Fibroblast of lung (primary cell): ENCODE measurements around the gene NUP210L. TPM values are rescaled to one million over a fixed set of nuclear protein-coding genes. Genes with fewer than 3 reads are reported as not detected.

Source experiments
- DNase-seq, 2 donors: peaks; one replicate each; pipeline versions ENCODE4 v3.0.0 to v3.0.0-alpha.2; 2010; ENCODE audit warnings: low read depth in 2 of 2
- H2AFZ ChIP-seq: 2 replicates; pipeline ENCODE4 v1.5.1; 2012; ENCODE audit warnings: low read length, control low read depth, inconsistent platforms
- H3K27ac ChIP-seq: 2 replicates; pipeline ENCODE4 v1.5.1; 2011; ENCODE audit warnings: low read length, control low read depth; ENCODE audit not compliant: insufficient read depth
- H3K27me3 ChIP-seq: 2 replicates; pipeline ENCODE4 v1.5.1; 2011; ENCODE audit warnings: mild to moderate bottlenecking, low read length; ENCODE audit not compliant: control insufficient read depth, insufficient read depth
- H3K36me3 ChIP-seq: 2 replicates; pipeline ENCODE4 v1.5.1; 2011; ENCODE audit warnings: low read length; ENCODE audit not compliant: control insufficient read depth, insufficient read depth
- H3K4me1 ChIP-seq: 2 replicates; pipeline ENCODE4 v1.5.1; 2011; ENCODE audit warnings: low read length; ENCODE audit not compliant: control insufficient read depth, insufficient read depth; ENCODE audit errors: extremely low read depth
- H3K4me2 ChIP-seq: 2 replicates; pipeline ENCODE4 v1.5.1; 2011; ENCODE audit warnings: low read length, control low read depth; ENCODE audit not compliant: insufficient read depth; ENCODE audit errors: extremely low read depth
- H3K4me3 ChIP-seq, 4 experiments: fragments of 200-600 bp in 1 of 4; sonication (generic) in 1 of 4; replicated peaks in 1 of 4; 2 replicates each; pipeline ENCODE4 v1.5.1; 2011 to 2016; ENCODE audit warnings: low read length in 4 of 4, low read depth in 3 of 4, mild to moderate bottlenecking in 3 of 4, control low read depth in 2 of 4, inconsistent platforms in 1 of 4, mixed read lengths in 1 of 4; ENCODE audit not compliant: insufficient read depth in 1 of 4; ENCODE audit errors: control extremely low read depth in 1 of 4
- H3K79me2 ChIP-seq: 2 replicates; pipeline ENCODE4 v1.5.1; 2012; ENCODE audit warnings: mild to moderate bottlenecking, low read length, inconsistent platforms; ENCODE audit not compliant: control insufficient read depth, insufficient read depth
- H3K9ac ChIP-seq: 2 replicates; pipeline ENCODE4 v1.5.1; 2011; ENCODE audit warnings: mild to moderate bottlenecking, low read length, control low read depth; ENCODE audit not compliant: insufficient read depth
- H3K9me3 ChIP-seq: 2 replicates; pipeline ENCODE4 v1.5.1; 2012; ENCODE audit warnings: low read depth, low read length; ENCODE audit not compliant: control insufficient read depth, insufficient read depth
- H4K20me1 ChIP-seq: 2 replicates; pipeline ENCODE4 v1.5.1; 2011; ENCODE audit warnings: low read length; ENCODE audit not compliant: control insufficient read depth, insufficient read depth; ENCODE audit errors: extremely low read depth
- EZH2 ChIP-seq: IDR thresholded peaks from 2 replicates; pipeline ENCODE4 v1.5.1; 2012; ENCODE audit warnings: low read length, control low read depth, mild to moderate bottlenecking; ENCODE audit errors: missing control alignments
- polyA plus RNA-seq, 2 donors: library from polyadenylated mRNA; depleted of rRNA in 1 of 2; stranded (reverse) in 1 of 2; unstranded in 1 of 2; fragments of >200 nt; gene quantifications; 2 replicates each; pipeline ENCODE4 v1.2.1, GENCODE V29; 2011 to 2012; ENCODE audit warnings: missing spikeins in 1 of 2
- total RNA-seq: library from RNA; depleted of rRNA; stranded (reverse); fragments of >200 nt; gene quantifications from 2 replicates; pipeline ENCODE4 v1.2.1, GENCODE V29; 2014
- TF ChIP-seq, protein P1 (sequence below), 2 donors: IDR thresholded peaks in 1 of 2; conservative IDR thresholded peaks in 1 of 2; 1 replicate in 1 of 2; 2 replicates in 1 of 2; pipeline ENCODE4 v1.5.1; 2011 to 2012; ENCODE audit warnings: low read length in 2 of 2, control low read depth in 1 of 2, inconsistent platforms in 1 of 2, low read depth in 1 of 2, mild to moderate bottlenecking in 1 of 2

NUP210L gene
- total and polyA plus RNA-seq, 2 donors (not counting 1 experiment from before 2014, with no cell fraction given) = 0.08 to 0.17 TPM

DNA sequence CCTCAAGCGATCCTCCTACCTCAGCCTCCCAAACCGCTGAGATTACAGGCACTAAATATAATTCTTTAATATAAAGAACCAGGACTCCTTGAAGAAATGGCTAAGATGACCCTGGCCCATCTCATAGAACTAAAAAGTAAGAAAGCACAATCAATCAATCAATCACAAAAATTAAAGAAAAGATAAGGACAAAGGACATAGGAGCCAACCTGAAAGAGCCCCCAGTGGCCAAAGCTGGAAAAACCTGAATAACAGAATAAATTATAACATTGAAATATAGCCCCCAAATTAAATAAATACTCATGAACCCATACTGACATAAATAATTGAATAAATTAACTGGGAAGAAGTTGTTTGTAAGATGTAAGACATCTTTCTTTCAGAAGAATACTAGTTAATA lies 8.9 kb downstream of the NUP210L start:
- H4K20me1 ChIP-seq = no peaks in the 10 kb centered on the region
- H3K4me2 ChIP-seq = no peak overlapping the region
- no peaks in the 10 kb centered on the region for H3K27me3 ChIP-seq
- no peak overlapping the region for H3K27ac ChIP-seq
- H3K36me3 ChIP-seq = no peaks in the 10 kb centered on the region
- H3K4me3 ChIP-seq = no peak overlapping the region
- no peak for DNase-seq
- H3K79me2 ChIP-seq = no peaks in the 10 kb centered on the region
- no peaks in the 10 kb centered on the region for H3K9me3 ChIP-seq
- H3K4me1 ChIP-seq = no peaks in the 10 kb centered on the region
- no peak for TF ChIP-seq EZH2
- TF ChIP-seq, protein P1, sequence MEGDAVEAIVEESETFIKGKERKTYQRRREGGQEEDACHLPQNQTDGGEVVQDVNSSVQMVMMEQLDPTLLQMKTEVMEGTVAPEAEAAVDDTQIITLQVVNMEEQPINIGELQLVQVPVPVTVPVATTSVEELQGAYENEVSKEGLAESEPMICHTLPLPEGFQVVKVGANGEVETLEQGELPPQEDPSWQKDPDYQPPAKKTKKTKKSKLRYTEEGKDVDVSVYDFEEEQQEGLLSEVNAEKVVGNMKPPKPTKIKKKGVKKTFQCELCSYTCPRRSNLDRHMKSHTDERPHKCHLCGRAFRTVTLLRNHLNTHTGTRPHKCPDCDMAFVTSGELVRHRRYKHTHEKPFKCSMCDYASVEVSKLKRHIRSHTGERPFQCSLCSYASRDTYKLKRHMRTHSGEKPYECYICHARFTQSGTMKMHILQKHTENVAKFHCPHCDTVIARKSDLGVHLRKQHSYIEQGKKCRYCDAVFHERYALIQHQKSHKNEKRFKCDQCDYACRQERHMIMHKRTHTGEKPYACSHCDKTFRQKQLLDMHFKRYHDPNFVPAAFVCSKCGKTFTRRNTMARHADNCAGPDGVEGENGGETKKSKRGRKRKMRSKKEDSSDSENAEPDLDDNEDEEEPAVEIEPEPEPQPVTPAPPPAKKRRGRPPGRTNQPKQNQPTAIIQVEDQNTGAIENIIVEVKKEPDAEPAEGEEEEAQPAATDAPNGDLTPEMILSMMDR (conservative IDR thresholded peaks at IDR 0.05 in 1 of 2, IDR thresholded peaks at IDR 0.05 in 1 of 2; ENCODE audit: low read depth in 1 of 2, low read length in 2 of 2) = peak; percentile 10 to 38
- no peak overlapping the region for H3K9ac ChIP-seq
- no peak overlapping the region for H2AFZ ChIP-seq

DNA sequence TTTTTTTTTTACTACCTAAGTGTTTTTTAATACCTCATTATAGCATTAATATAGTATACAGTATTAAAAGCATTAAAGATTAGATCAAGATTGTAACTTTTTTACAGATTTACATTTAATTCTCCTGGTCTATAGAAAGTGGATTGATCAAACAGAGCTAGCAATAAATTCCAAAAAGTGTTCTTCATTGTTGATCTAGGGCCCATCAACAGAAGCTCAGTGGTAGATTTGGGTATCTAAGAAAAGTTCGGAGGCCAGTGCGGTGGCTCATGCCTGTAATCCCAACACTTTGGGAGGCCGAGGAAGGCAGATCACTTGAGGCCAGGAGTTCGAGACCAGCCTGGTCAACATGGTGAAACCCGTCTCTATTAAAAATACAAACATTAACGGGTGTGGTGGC lies 12.5 kb downstream of the NUP210L start:
- Histone ChIP-seq H3K9me3 (no peaks in the 10 kb centered on the region), H3K4me2 (no peak overlapping the region), H3K27me3 (no peaks in the 10 kb centered on the region), H3K9ac (no peak overlapping the region), H3K79me2 (no peaks in the 10 kb centered on the region), H3K4me1 (no peaks in the 10 kb centered on the region), H3K27ac (no peak overlapping the region), H3K4me3 (no peak overlapping the region), H2AFZ (no peak overlapping the region), H4K20me1 (no peaks in the 10 kb centered on the region), H3K36me3 (no peaks in the 10 kb centered on the region)
- DNase-seq = no peak
- no peak for TF ChIP-seq EZH2
- TF ChIP-seq, protein P1 (conservative IDR thresholded peaks at IDR 0.05 in 1 of 2, IDR thresholded peaks at IDR 0.05 in 1 of 2; ENCODE audit: low read depth in 1 of 2, low read length in 2 of 2) = no peak

DNA sequence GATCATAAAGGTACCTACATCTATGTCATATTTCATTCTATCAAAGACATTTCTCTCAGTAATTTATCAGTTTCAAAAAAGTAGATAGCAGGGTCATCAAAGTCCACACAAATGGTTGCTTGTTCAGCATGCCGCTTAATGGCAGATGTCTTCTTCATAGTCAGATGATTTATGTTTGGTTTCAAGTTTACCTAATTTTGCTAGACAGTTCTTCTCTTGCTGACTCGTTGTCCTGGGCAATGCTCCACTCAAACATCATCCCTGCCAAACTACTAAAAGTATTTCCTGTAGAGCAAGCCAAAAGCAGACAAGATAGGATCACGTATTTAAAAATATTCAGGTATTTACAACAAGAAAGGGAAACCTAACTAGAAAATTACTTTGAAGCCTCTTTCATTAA lies 13.6 kb downstream of the NUP210L start:
- Histone ChIP-seq H3K27me3 (no peaks in the 10 kb centered on the region), H2AFZ (no peak overlapping the region), H3K36me3 (no peaks in the 10 kb centered on the region), H3K4me3 (no peak overlapping the region), H3K4me2 (no peak overlapping the region), H3K4me1 (no peaks in the 10 kb centered on the region), H3K9ac (no peak overlapping the region), H3K27ac (no peak overlapping the region), H4K20me1 (no peaks in the 10 kb centered on the region), H3K9me3 (no peaks in the 10 kb centered on the region), H3K79me2 (no peaks in the 10 kb centered on the region)
- TF ChIP-seq, protein P1 (conservative IDR thresholded peaks at IDR 0.05 in 1 of 2, IDR thresholded peaks at IDR 0.05 in 1 of 2; ENCODE audit: low read depth in 1 of 2, low read length in 2 of 2) = no peak
- no peak for TF ChIP-seq EZH2
- DNase-seq = peak in 1 of 2 donors; percentile 42
